C4-2B (cell line): ENCODE results near the gene PPBP.
"Not testable (repeated sequence)": the region's sequence is repeated elsewhere in the genome, so short reads cannot be mapped to it uniquely, and the experiment has no call there.

ENCODE experiments used
- H3K27ac ChIP-seq: fragments of 450-650 bp; 2 replicates; pipeline ENCODE4 v1.5.1; 2017
- CTCF ChIP-seq: fragments of 450-650 bp; conservative IDR thresholded peaks from 2 replicates; pipeline ENCODE4 v1.5.1; 2017; ENCODE audit warnings: mild to moderate bottlenecking
- ZFX ChIP-seq: fragments of 450-650 bp; IDR thresholded peaks from 2 replicates; pipeline ENCODE4 v1.6.1; 2017

The PPBP gene

DNA sequence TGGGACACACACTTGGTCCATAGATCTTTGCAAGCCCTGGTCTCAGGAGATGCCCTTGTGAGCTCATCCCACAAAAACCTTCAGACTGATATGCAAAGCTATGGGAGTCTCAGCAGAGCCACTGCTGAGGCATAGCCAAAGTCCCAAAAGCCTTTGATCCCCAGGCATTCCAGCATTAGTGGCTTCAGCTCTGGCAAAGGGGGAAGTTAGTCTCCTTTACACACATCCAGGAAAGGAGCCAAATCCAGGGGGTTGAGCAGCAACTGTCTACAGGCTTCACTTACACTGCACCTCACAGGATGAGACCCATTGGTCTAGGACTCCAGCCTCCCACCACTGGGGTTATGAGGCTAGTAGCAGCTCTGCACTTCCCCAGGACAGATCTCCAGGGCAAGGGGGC, 20.1 kb downstream of the PPBP start:
- H3K27ac ChIP-seq, result no peak overlapping the region
- TF ChIP-seq ZFX (no peak), CTCF (no peak)

DNA sequence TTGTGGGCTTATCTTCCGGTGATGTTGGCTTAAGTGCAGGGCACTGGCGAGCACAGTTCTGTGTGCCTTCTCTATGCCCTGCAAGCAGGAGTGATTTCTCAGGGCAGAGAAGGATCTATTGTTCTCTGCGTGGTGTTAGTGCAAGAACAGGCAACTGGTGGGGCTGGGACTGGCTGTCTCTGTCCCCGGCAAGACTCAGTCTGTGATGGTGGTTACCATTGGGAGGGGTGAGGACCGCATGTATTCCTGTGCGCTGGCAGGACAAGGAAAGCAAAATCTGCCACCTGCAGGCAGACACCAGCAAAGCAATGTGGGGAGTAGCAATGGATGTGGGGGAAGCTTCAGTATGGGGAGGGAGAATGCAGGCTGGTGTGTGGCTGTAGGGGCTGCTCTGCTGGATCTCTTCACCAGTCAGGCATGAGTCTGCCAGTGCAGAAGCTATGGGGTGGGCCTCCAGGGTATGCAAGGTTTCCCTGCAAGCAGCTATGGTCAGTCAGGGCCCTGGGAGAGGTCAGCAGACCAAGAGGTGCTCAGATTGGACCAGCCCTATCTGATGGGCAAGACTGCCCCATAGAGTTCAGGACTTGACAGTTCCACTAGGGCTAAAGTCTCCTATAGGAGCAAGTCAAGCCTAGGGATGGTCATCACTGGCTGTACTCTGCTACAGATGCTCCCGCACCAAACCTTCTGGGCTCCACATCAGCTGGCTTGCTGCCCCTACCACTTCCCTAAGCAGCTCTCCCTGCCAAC, 23.0 kb downstream of the PPBP start:
- H3K27ac ChIP-seq, result no peak overlapping the region
- TF ChIP-seq CTCF, result peak; percentile 44
- no peak for TF ChIP-seq ZFX

GRCh38 chr4:73962724-73963123, 25.3 kb downstream of the PPBP start:
- TF ChIP-seq ZFX, result no peak
- no peak for TF ChIP-seq CTCF
- H3K27ac ChIP-seq, result no peak overlapping the region

DNA sequence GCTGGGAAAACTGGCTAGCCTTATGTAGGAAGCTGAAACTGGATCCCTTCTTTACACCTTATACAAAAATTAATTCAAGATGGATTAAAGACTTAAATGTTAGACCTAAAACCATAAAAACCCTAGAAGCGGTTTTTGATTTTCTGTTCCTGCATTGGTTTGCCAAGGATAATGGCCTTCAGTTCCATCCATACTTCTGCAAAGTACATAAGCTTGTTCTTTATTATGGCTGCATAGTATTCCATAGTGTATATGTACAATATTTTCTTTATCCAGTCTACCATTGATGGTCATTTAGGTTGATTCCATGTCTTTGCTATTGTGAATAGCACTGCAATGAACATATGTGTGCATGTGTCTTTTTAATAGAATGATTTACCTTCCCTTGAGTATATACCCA, 28.9 kb downstream of the PPBP start:
- H3K27ac ChIP-seq, result not testable (repeated sequence)

GRCh38 chr4:73952352-73952751, 35.6 kb downstream of the PPBP start:
- TF ChIP-seq ZFX (no peak), CTCF (no peak)
- no peak overlapping the region for H3K27ac ChIP-seq

DNA sequence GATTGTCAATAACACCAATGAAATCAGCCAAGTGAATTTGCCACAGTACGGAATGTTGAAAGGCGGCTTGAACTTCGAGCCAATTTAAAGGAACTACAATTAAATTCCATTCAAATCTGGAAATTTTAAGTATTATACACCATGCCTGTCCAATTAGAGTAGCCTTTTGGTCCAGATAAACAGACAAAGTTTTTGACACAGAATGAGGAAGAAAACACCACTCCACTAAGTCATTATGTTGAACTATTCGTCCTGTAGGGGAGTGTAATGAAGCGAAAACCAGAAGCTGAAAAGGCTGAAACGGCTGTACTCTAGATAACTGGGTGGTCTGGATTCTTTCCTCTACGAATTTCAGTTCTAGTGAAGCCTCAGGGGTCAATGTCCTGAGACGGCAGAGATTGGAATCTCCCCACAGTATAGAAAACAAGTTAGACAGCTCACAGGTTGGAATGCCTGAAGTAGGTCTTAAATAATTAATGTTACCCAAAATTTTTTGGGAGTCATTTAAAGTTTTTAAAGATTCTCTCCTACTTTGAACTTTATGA, 37.5 kb downstream of the PPBP start:
- H3K27ac ChIP-seq, result not testable (repeated sequence)

- H3K27ac ChIP-seq, result no peak overlapping the region
- TF ChIP-seq ZFX, result no peak
- TF ChIP-seq CTCF, result no peak
Measured at GRCh38 chr4:73948990-73949706, 38.8 kb downstream of the PPBP start.

GRCh38 chr4:73948291-73948690, 39.7 kb downstream of the PPBP start:
- H3K27ac ChIP-seq, result no peak overlapping the region
- TF ChIP-seq CTCF (no peak), ZFX (no peak)
